Coronary artery (tissue), 2 donors: Measurements from ENCODE around the gene CA5B.

Experiments used
- DNase-seq: peaks from one replicate; pipeline ENCODE4 v3.0.0-alpha.2; 2017; ENCODE audit warnings: low spot score
- H3K27ac ChIP-seq, 2 donors: fragments of 200-600 bp; sonication (generic); one replicate each; pipeline ENCODE4 v1.5.1; 2016 to 2019
- H3K4me3 ChIP-seq: fragments of 200-600 bp; sonication (generic); 2 replicates; pipeline ENCODE4 v1.5.1; 2016; ENCODE audit warnings: mild to moderate bottlenecking, moderate library complexity
- CTCF ChIP-seq: fragments of 200-600 bp; sonication (generic); IDR thresholded peaks from one replicate; pipeline ENCODE4 v1.5.1; 2019; ENCODE audit warnings: antibody characterized with exemption

Gene CA5B

GRCh38 chrX:15781961-15782699 is 44.1 kb downstream of the CA5B start:
- Histone ChIP-seq H3K27ac (no peak overlapping the region), H3K4me3 (no peak overlapping the region)
- no peak for TF ChIP-seq CTCF
- DNase-seq: no peak

- DNase-seq: no peak
- no peak overlapping the region for H3K4me3 ChIP-seq
- H3K27ac ChIP-seq: no peak overlapping the region
- TF ChIP-seq CTCF: no peak
Measured at GRCh38 chrX:15785176-15785750, 47.2 kb downstream of the CA5B start.

- Histone ChIP-seq H3K27ac (no peak overlapping the region), H3K4me3 (no peak overlapping the region)
- no peak for DNase-seq
- no peak for TF ChIP-seq CTCF
Measured at GRCh38 chrX:15786915-15787314, 48.8 kb downstream of the CA5B start.

- Histone ChIP-seq H3K4me3 (peak within 1 kb of the TSS; percentile 88), H3K27ac (peak within 1 kb of the TSS; percentile 80 to 88)
- DNase-seq: peak; percentile 92
- no peak for TF ChIP-seq CTCF
Measured at GRCh38 chrX:15789979-15790768, 52.1 kb downstream of the CA5B start, which contains the start of gene ZRSR2. Gene ZRSR2 (plus strand): TSS chrX:15790484. CDS start chrX:15790496, 12 bp downstream.

GRCh38 chrX:15790769-15791290 is 52.8 kb downstream of the CA5B start:
- no peak for TF ChIP-seq CTCF
- DNase-seq: no peak
- H3K27ac ChIP-seq: peak overlapping the region; percentile 80 to 88
- H3K4me3 ChIP-seq: peak overlapping the region; percentile 88

- Histone ChIP-seq H3K4me3 (no peak overlapping the region), H3K27ac (no peak overlapping the region)
- no peak for TF ChIP-seq CTCF
- no peak for DNase-seq
Measured at GRCh38 chrX:15797707-15798106, 59.6 kb downstream of the CA5B start.
